Right hindlimb (tissue), 1 donor: ENCODE results near the gene GGT1.
"Not testable (repeated sequence)": the region's sequence is repeated elsewhere in the genome, so short reads cannot be mapped to it uniquely, and the experiment has no call there.

ENCODE experiments used
- DNase-seq: peaks from one replicate; pipeline ENCODE4 v3.0.0-alpha.2; 2018

The GGT1 gene

DNA sequence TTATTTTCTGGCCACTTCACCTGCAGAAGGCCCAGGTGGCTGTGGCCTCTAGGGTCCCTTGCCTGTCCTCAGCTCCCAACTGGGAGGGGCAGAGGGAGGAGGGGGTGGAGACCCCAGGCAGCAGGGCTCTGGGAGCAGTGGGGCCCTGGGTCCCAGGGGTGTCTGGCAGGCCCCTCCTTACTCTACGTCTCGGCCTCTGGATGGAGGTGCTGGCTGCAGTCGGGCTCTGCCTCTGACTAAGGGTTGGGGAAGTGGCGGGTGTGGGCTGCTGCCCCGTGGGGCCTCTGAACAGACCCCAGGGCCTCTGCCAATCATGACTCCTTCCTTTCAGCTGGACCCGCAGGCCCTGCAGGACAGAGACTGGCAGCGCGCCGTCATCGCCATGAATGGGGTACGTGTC lies 41.4 kb downstream of the GGT1 start:
- DNase-seq = not testable (repeated sequence)

GRCh38 chr22:24645408-24646399 lies 42.7 kb downstream of the GGT1 start:
- DNase-seq = not testable (repeated sequence)

GRCh38 chr22:24646756-24647155 lies 43.8 kb downstream of the GGT1 start:
- DNase-seq = not testable (repeated sequence)

DNA sequence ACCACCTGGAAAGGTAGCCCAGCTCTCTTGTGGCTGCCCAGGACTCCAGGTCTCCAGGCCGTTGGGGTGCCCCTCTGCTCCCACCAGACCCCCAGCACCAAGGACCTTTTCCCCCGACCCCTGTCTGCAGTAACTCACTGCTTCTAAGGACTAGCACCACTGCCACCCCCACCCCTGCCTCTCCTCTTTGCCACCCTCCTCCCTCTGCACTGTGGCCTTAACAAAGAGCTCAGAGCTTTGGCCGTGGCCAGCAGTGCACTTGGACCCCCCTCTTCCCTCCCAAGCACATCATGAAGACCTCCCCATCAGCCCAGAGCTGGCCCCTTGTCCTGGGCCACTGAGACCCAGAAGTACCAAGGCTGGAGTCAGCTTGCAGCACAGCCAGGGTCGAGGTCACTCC lies 46.4 kb downstream of the GGT1 start:
- not testable (repeated sequence) for DNase-seq

DNA sequence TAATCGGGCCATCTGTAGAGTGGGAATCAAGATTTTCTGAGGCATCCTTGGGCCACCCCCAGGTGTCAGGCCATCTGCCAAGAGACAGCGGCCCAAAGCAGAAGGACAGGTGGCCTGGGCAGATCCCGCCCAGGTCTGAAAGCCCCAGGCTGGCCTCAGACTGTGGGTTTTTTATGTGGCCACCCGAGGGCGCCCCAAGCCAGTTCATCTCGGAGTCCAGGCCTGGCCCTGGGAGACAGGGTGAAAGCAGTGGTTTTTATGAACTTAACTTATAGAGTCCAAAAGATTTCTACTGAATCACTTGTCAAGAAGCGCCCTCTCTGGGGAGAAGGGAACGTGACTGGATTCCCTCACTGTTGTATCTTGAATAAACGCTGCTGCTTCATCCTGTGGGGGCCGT lies 47.9 kb downstream of the GGT1 start:
- DNase-seq = not testable (repeated sequence)

- not testable (repeated sequence) for DNase-seq
These were observed 62.4 kb downstream of the GGT1 start for GRCh38 chr22:24665395-24665794.

GRCh38 chr22:24667904-24668303 lies 64.9 kb downstream of the GGT1 start:
- not testable (repeated sequence) for DNase-seq

- not testable (repeated sequence) for DNase-seq
These were observed 69.5 kb downstream of the GGT1 start for GRCh38 chr22:24672532-24672931.
